GM12892 (cell line): ENCODE measurements around the gene DHODH.
"Not testable (repeated sequence)": the region's sequence is repeated elsewhere in the genome, so short reads cannot be mapped to it uniquely, and the experiment has no call there.

Experiments
- DNase-seq: peaks from one replicate; pipeline ENCODE4 v3.0.0; 2011; ENCODE audit not compliant: insufficient read length
- FAIRE-seq: peaks from 2 replicates; lab custom pipeline; 2011; peaks lifted over from hg19 to GRCh38; lab: Jason Lieb, UNC
- POLR2A ChIP-seq: IDR thresholded peaks from 2 replicates; pipeline ENCODE4 v1.6.1; 2011; ENCODE audit warnings: low read depth, low read length, control low read depth
- POLR2AphosphoS5 ChIP-seq: IDR thresholded peaks from 2 replicates; pipeline ENCODE4 v1.6.1; 2011; ENCODE audit warnings: low read depth, low read length, control low read depth
- TAF1 ChIP-seq: IDR thresholded peaks from 2 replicates; pipeline ENCODE4 v1.6.1; 2011; ENCODE audit warnings: low read depth, mild to moderate bottlenecking, control low read depth, low read length, borderline replicate concordance

DHODH gene

GRCh38 chr16:71985262-71985974, 23.1 kb upstream of the DHODH start:
- no peak for TF ChIP-seq POLR2AphosphoS5
- no peak for TF ChIP-seq POLR2A
- TF ChIP-seq TAF1, result no peak
- DNase-seq, result no peak
- FAIRE-seq, result no peak

GRCh38 chr16:71986131-71986530, 22.4 kb upstream of the DHODH start:
- no peak for DNase-seq
- no peak for TF ChIP-seq TAF1
- TF ChIP-seq POLR2A, result no peak
- TF ChIP-seq POLR2AphosphoS5, result no peak
- FAIRE-seq, result no peak

- DNase-seq (no peak), FAIRE-seq (no peak)
- no peak for TF ChIP-seq TAF1
- no peak for TF ChIP-seq POLR2A
- TF ChIP-seq POLR2AphosphoS5, result no peak
Observed at GRCh38 chr16:71995038-71995437, 13.5 kb upstream of the DHODH start.

GRCh38 chr16:71997578-71997977, 11.0 kb upstream of the DHODH start:
- DNase-seq, FAIRE-seq: not testable (repeated sequence)

- DNase-seq, result no peak
- FAIRE-seq, result no peak
- TF ChIP-seq TAF1, result no peak
- TF ChIP-seq POLR2A, result no peak
- no peak for TF ChIP-seq POLR2AphosphoS5
Observed at GRCh38 chr16:72001180-72001874, 7.2 kb upstream of the DHODH start.

GRCh38 chr16:72002619-72003018, 5.9 kb upstream of the DHODH start:
- no peak for FAIRE-seq
- TF ChIP-seq TAF1 (no peak), POLR2A (no peak), POLR2AphosphoS5 (no peak)
- DNase-seq, result no peak

- DNase-seq, FAIRE-seq: not testable (repeated sequence)
Observed at GRCh38 chr16:72008065-72008423, 500 bp upstream of the DHODH start.

- FAIRE-seq, result no peak
- DNase-seq, result no peak
- TF ChIP-seq TAF1 (no peak), POLR2AphosphoS5 (no peak), POLR2A (no peak)
Observed at GRCh38 chr16:72009779-72010178, 1.2 kb downstream of the DHODH start.

- no peak for DNase-seq
- no peak for FAIRE-seq
- no peak for TF ChIP-seq POLR2AphosphoS5
- TF ChIP-seq TAF1, result no peak
- TF ChIP-seq POLR2A, result no peak
Observed at GRCh38 chr16:72012607-72013006, 4.1 kb downstream of the DHODH start.

GRCh38 chr16:72013389-72013788, 4.8 kb downstream of the DHODH start:
- FAIRE-seq, result no peak
- TF ChIP-seq POLR2AphosphoS5, result no peak
- TF ChIP-seq TAF1, result no peak
- TF ChIP-seq POLR2A, result no peak
- DNase-seq, result no peak

- no peak for DNase-seq
- TF ChIP-seq POLR2A, result no peak
- no peak for TF ChIP-seq TAF1
- TF ChIP-seq POLR2AphosphoS5, result no peak
- FAIRE-seq, result no peak
Observed at GRCh38 chr16:72013888-72014581, 5.5 kb downstream of the DHODH start.

GRCh38 chr16:72014675-72015074, 6.1 kb downstream of the DHODH start:
- no peak for DNase-seq
- no peak for TF ChIP-seq POLR2AphosphoS5
- no peak for TF ChIP-seq POLR2A
- TF ChIP-seq TAF1, result no peak
- FAIRE-seq, result no peak
